MCF 10A (cell line): Measurements from ENCODE around the gene PKN1. TPM values are rescaled to one million over a fixed set of nuclear protein-coding genes. Genes with fewer than 3 reads are reported as not detected.
"Not testable (repeated sequence)": the region's sequence is repeated elsewhere in the genome, so short reads cannot be mapped to it uniquely, and the experiment has no call there.

ENCODE experiments used
- BruUV-seq: library from RNA; stranded (reverse); fragments of 400-500 nt; replicated peaks from 2 replicates; lab custom pipeline; 2021; lab: Mats Ljungman, UMichigan
- CTCF ChIA-PET: fragments of 300-600 bp; sonication (Branson Sonifier 250); formaldehyde crosslinking; extraction: SDS; loops from one replicate; lab custom pipeline; 2021; ENCODE audit warnings: antibody characterized with exemption, inconsistent platforms; lab: Yijun Ruan, JAX
- POLR2A ChIA-PET: fragments of 300-600, 350-650 bp; sonication (Branson Sonifier 250); formaldehyde crosslinking; extraction: SDS; loops from one replicate; lab custom pipeline; 2020; ENCODE audit warnings: antibody characterized with exemption, inconsistent platforms; lab: Yijun Ruan, JAX
- DNase-seq: peaks from one replicate; pipeline ENCODE4 v3.0.0-alpha.2; 2018; ENCODE audit not compliant: unreplicated experiment
- H3K27ac Mint-ChIP-seq: one replicate; pipeline ENCODE4 v1.8.0; 2022; ENCODE audit warnings: mild to moderate bottlenecking, low read depth, mixed read lengths; ENCODE audit not compliant: unreplicated experiment
- H3K27me3 Mint-ChIP-seq: one replicate; pipeline ENCODE4 v1.8.0; 2022; ENCODE audit warnings: mixed read lengths; ENCODE audit not compliant: insufficient read depth, unreplicated experiment
- H3K36me3 Mint-ChIP-seq: one replicate; pipeline ENCODE4 v1.8.0; 2022; ENCODE audit warnings: mild to moderate bottlenecking, moderate library complexity, mixed read lengths; ENCODE audit not compliant: insufficient read depth, unreplicated experiment
- H3K4me1 Mint-ChIP-seq: one replicate; pipeline ENCODE4 v1.8.0; 2022; ENCODE audit warnings: mixed read lengths; ENCODE audit not compliant: insufficient read depth, unreplicated experiment
- H3K4me3 Mint-ChIP-seq: one replicate; pipeline ENCODE4 v1.8.0; 2022; ENCODE audit warnings: mild to moderate bottlenecking, moderate library complexity, mixed read lengths; ENCODE audit not compliant: unreplicated experiment
- H3K9me3 Mint-ChIP-seq: one replicate; pipeline ENCODE4 v1.8.0; 2022; ENCODE audit warnings: mixed read lengths; ENCODE audit not compliant: unreplicated experiment
- CTCF ChIP-seq: fragments of 200-600 bp; IDR thresholded peaks from one replicate; pipeline ENCODE4 v1.8.0; 2022; ENCODE audit warnings: antibody characterized with exemption, mild to moderate bottlenecking; ENCODE audit not compliant: unreplicated experiment
- intact Hi-C: fragments of 100-400 bp; cut with micrococcal nuclease; formaldehyde crosslinking; loops from 2 replicates; pipeline ENCODE4 v1.14.1; 2022
- total RNA-seq: library from RNA; stranded (reverse); gene quantifications from 2 replicates; pipeline ENCODE4 v1.2.3, GENCODE V29; 2022

PKN1 gene
- total RNA-seq, 1 experiment from 2014 or later = 94.8 TPM

- no peaks in the 10 kb centered on the region for H3K27me3 Mint-ChIP-seq
- no peak for TF ChIP-seq CTCF
- BruUV-seq = no TSS peak
- ChIA-PET CTCF (interaction anchor here (0.5 to 1.7 kb wide), 7 partner anchors 35 to 307 kb away, joined by 3 to 5 read pairs (median 3); no protein-coding TSS in a partner anchor), POLR2A (interaction anchor here (1.3 to 1.6 kb wide), 2 partner anchors 16 to 20 kb away, joined by 5 to 6 read pairs; partner anchors contain the start of gene ADGRE5)
- H3K4me1 Mint-ChIP-seq = peaks cover 16% of the 10 kb centered on the region
- H3K9me3 Mint-ChIP-seq = no peaks in the 10 kb centered on the region
- intact Hi-C loops = no loop called here
- H3K4me3 Mint-ChIP-seq = peak overlapping the region; percentile 16
- H3K36me3 Mint-ChIP-seq = peaks cover 79% of the 10 kb centered on the region
- no peak for DNase-seq
- H3K27ac Mint-ChIP-seq = peak overlapping the region; percentile 77
These were observed 31.5 kb upstream of the PKN1 start for GRCh38 chr19:14401468-14402195.

- Mint-ChIP-seq H3K4me3 (peak overlapping the region; percentile 16), H3K4me1 (peaks cover 16% of the 10 kb centered on the region), H3K27ac (peak overlapping the region; percentile 77), H3K27me3 (no peaks in the 10 kb centered on the region), H3K36me3 (peaks cover 83% of the 10 kb centered on the region), H3K9me3 (no peaks in the 10 kb centered on the region)
- CTCF ChIA-PET = interaction anchor here (1.0 to 1.7 kb wide), 2 partner anchors 78 to 114 kb away, joined by 3 to 5 read pairs; no protein-coding TSS in a partner anchor
- intact Hi-C loops = no loop called here
- DNase-seq = peak; percentile 91
- POLR2A ChIA-PET = interaction anchor here (1.0 to 1.3 kb wide), 3 partner anchors 16 to 21 kb away, joined by 3 to 6 read pairs (median 3); partner anchors contain the start of gene ADGRE5
- BruUV-seq = no TSS peak
- no peak for TF ChIP-seq CTCF
These were observed 30.6 kb upstream of the PKN1 start for GRCh38 chr19:14402332-14403144.

DNA sequence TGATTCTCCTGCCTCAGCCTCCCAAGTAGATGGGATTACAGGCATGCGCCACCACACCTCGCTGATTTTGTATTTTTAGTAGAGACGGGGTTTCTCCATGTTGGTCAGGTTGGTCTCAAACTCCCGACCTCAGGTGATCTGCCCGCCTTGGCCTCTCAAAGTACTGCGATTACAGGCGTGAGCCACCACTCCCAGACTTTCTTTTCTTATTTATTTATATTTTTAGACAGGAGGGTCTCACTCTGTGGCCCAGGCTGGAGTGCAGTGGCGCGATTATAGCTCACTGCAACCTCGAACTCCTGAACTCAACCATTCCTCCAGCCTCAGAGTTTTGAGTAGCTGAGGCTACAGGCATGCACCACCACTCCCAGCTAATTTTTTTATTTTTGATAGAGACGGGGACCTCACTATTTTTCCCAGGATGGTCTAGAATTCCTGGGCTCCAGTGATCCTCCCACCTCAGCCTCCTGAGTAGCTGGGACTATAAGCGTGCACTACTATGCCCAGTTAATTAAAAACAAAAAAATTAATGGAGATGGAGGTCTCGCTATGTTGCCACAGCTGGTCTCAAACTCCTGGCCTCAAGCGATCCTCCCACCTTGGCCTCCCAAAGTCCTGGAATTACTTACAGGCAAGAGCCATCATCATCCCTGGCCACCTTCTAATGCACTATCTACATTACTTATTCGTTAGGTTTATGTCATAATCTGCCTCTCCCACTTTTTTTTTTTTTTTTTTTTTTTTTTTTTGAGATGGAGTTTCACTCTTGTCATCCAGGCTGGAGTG, 29.8 kb upstream of the PKN1 start:
- H3K4me1 Mint-ChIP-seq = peaks cover 16% of the 10 kb centered on the region
- H3K36me3 Mint-ChIP-seq = peaks cover 80% of the 10 kb centered on the region
- H3K27ac Mint-ChIP-seq, BruUV-seq, intact Hi-C loops, DNase-seq, H3K4me3 Mint-ChIP-seq, H3K27me3 Mint-ChIP-seq, H3K9me3 Mint-ChIP-seq: not testable (repeated sequence)
- CTCF ChIA-PET = interaction anchor here (0.7 to 1.1 kb wide), 3 partner anchors 9 to 274 kb away, joined by 3 to 4 read pairs (median 3); no protein-coding TSS in a partner anchor
- POLR2A ChIA-PET = interaction anchor here (1.0 to 1.2 kb wide), 2 partner anchors 15 to 22 kb away, joined by 3 read pairs; partner anchors contain the start of gene ADGRE5

DNA sequence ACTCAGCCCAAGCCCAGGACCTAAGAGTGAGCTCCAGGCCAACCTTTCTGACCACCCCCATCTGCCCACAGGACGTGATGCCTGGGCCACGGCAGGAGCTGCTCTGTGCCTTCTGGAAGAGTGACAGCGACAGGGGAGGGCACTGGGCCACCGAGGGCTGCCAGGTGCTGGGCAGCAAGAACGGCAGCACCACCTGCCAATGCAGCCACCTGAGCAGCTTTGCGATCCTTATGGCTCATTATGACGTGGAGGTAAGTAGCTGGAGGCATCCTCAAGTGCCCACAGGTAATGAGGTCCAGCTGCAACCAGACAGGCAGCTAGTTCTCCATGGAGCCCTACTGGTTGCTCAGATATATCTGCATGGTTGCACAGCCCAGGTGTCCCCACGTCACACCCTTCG, 28.8 kb upstream of the PKN1 start:
- POLR2A ChIA-PET = interaction anchor here (0.7 kb wide), 1 partner anchor 843 kb away, joined by 4 read pairs; no protein-coding TSS in a partner anchor
- peaks cover 16% of the 10 kb centered on the region for H3K4me1 Mint-ChIP-seq
- no peak overlapping the region for H3K4me3 Mint-ChIP-seq
- peaks cover 77% of the 10 kb centered on the region for H3K36me3 Mint-ChIP-seq
- no peak for TF ChIP-seq CTCF
- no peak for DNase-seq
- no peaks in the 10 kb centered on the region for H3K9me3 Mint-ChIP-seq
- intact Hi-C loops = no loop called here
- no peaks in the 10 kb centered on the region for H3K27me3 Mint-ChIP-seq
- CTCF ChIA-PET = interaction anchor here (0.7 to 1.1 kb wide), 3 partner anchors 10 to 275 kb away, joined by 3 to 4 read pairs (median 4); partner anchors contain the start of gene ASF1B
- BruUV-seq = no TSS peak
- no peak overlapping the region for H3K27ac Mint-ChIP-seq
